Stimulated activated CD8-positive, alpha-beta memory T cell treated with anti-CD3 and anti-CD28 coated beads, Interleukin-12 subunit alpha, Interleukin-12 subunit beta, amount 100 ng/mL, for 24 hours (primary cell): ENCODE data around the gene MBD3.

Experiments used
- DNase-seq: peaks from one replicate; pipeline ENCODE4 v3.0.0-alpha.2; 2020; ENCODE audit errors: extremely low read depth

Gene MBD3

DNA sequence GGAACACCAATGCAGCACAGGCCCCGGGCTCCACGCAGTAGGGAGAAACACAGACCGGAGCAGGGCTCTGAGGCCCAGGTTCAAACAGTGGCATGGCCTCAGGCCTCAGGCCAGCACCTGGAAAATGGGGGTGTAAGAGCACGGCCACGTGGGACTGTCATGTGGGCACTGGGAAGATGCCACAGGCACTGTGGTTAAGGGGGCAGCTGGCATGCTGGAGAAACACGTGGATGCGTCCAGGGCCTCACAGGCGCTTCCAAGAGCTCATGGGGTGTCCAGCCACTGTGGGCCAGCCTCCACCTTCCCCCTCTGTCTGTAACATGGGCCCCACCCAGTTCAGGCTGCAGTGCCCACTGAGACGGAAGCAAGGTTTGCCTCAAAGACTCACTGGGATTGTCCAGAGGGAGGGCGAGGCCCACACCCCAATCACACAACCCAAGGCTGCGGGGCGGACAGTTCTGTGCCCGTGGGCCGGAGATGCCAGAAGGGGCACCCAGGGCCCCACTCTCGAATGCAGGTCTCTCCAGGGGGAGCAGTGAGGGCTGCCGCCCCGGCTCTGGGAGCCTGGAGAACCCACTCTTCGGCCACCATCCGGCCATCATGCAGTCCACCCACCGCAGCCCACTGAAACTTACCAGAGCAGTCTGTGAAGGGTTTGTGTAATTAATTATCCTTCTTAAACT lies 6.3 kb upstream of the MBD3 start:
- no peak for DNase-seq

DNA sequence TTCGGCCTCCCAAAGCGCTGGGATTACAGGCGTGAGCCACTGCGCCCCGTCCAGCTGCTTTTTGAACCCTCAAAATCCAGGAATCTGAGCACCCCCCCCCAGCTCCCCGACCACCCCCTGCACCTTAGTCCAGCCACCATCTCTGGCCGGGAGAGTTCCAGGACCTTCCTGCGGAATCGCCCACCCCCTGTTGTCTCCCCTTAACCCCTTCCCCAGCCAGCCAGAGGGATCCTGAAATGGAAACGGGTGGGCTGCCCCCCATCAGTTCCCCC lies 772 bp upstream of the MBD3 start:
- no peak for DNase-seq

DNA sequence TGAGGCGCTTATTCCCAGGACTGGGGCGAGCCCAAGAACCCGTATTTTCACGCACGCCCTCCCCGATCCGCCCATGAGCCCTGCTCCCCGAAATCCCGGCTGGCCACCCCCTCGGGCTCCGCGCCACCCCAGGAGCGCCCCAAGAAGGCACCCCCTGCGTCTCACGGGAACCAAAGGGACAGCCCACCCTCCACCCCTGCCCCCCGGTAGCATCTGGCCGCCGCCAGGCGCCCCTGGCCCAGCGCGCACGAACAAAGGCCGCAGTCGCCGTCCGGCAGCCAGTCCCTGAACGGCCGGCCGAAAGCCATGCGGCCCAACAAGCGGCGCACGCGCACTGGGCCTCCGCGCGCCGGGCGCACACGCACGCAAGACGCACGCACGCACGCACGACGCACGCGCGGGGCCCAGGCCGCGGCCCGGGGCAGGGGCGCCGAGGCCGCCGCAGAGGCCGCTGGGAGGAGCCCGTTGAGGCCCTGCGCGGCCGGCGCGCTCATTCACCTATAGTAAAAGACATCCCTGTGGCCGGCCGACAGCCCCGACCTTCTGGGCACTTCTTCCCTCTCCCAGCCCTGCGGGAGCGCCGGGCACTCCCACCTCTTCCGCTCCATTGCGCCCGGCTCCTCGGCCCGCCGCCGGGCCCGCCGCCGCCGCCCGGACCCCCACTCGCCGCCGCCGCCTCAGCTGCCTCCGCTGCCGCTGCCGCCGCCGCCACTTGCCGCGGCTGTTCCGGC lies 476 bp downstream of the MBD3 start:
- DNase-seq = peak; percentile 60

DNA sequence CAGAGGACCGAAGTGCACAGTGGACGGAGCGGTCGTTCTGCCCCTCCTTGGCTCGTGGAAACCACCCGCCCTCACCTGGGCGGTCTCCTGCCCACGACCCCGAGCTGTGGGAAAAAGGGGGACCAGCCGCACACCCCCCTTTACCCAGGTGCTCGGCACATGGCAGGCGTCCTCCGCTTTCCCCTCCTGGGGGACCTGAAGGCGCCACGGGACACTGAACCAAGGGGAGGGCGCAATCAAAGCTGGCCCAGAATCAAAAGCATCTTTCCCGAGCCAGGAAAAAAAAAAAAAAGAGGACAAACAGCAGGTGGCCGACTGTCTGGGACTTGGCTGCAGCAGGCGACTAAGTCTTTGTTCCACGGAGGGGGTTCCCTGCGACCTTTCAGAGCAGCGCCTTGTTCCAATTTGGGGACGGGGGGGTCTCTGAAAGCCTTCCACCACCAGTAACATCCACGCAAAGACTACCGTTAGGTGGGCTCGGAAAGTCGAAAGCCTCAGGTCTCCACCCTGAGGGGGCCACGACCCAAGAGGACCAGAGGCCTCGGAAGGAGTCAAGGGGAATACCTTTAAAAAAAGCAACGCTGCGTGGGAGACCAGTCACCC lies 1.1 kb downstream of the MBD3 start:
- DNase-seq = no peak

DNA sequence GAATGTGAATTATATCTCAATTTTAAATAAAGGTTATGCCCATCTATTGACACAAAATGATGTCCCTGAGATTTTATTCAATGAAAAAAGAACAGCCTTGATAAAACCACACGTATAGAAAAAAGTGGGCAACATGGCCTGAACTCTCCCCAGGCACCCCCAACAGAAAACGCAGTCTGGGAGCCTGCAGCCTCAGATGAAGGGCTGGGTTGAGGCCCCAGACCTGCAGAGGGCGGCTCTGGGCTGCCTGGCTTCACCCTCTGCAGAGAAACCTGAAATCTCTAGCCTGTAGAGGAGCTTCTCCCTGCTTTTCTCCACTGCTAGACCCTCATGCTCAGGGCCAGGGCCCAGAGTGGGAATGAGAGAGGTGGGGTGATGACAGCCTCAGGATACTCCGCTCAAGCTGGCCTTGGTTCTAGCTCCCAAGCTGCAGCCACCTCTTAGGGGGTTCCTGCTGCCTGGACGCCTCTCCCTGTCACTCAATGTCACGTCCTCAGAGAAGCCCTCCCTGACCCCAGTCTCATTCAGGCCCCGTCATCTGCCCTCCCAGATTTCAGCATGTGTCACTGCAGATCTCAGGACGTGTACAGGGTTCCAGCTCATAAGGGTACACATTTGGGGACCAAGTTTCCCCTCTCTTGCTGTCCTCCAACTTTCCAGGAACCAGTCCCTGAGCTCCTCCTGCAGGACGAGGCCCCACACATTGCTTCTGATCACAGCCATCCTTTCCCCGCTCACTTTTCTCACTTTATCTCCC lies 1.8 kb downstream of the MBD3 start:
- no peak for DNase-seq

DNA sequence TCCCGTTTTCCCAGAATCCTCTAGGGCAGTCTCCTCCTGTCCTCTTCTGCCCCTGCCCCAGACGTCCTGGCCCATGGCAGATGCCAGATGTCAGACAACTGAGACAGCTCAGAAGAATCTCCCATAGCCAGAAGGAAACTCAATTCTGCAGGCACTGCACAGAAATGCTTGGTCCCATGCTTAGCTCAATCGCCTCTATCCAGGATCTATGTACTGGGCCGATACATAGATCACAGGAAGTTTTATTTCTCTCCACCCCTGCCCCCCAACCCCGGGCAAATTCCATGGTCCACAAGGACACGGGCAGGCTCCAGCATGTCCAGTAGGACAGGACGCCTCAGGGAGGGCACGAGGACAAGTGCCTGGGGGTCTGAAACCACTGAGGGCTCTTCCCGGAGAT lies 4.8 kb downstream of the MBD3 start:
- no peak for DNase-seq

DNA sequence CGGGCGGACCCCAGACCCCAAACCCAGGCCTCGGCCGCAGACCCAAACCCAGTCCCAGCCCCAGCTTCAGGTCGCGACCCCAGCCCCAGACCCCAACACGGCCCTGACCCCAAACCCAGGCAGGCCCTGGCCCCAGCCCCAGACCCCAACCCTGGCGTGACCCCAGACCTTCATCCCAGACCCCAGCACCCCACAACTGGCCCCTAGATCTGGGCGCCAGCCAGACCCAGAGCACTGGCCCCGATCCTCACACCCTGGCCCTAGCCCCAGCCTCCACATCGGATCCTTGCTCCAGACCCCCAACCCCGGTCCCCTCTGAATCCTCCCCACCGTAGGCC lies 7.5 kb downstream of the MBD3 start:
- no peak for DNase-seq

DNA sequence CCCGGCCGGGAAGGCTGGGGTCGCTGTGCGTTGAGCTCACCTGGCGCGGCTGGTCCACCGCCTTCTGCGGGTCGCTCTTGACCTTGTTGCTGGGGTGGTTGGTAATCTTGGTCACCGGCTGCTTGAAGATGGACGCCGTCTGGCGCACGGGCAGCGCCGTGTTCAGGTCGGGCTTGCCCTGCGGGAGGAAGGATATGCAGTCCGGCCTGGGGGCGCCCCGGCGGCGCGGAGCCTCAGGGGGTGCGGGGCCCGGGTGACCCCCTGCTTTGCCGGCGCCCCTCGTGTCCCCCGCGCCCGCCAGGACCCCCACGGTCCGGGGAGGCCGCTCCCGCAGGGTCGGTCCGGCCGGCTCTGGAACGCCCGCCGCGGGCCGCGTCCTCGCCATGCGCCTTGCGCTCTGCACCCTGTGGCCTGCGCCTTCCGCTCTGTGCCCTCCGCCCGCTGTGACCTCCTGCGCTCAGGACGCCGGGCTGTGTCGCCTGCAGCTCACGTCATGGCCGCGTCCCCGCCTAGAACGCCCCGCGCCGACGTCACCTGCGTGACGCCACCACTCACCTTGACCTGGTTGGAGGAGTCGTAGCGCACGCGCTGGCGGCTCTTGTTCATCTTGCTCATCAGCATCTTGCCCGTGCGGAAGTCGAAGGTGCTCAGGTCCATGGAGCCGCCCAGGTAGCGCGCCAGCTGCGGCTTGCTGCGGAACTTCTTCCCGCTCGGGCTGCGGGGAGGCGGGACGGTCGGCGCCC lies 8.0 kb downstream of the MBD3 start:
- DNase-seq = no peak

DNA sequence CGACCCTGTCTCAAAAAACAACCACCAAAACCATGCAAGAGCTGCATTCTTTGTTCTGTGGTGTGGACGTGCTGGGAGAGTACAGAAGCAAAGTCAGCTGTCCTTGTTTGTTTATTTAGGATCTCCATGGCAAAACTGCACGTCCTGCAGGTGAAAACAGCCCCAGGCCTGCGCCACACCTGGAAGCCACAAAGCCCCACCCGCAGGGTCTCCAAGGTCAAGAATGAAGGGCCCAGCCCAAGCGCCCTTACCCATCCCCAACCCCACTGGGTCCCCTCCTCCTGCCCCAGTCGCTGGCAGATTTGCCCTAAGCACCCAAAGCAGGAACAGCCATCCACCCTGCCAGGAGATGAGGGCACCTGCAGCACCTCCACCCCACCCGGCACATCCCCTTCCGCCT lies 10.5 kb downstream of the MBD3 start:
- no peak for DNase-seq

DNA sequence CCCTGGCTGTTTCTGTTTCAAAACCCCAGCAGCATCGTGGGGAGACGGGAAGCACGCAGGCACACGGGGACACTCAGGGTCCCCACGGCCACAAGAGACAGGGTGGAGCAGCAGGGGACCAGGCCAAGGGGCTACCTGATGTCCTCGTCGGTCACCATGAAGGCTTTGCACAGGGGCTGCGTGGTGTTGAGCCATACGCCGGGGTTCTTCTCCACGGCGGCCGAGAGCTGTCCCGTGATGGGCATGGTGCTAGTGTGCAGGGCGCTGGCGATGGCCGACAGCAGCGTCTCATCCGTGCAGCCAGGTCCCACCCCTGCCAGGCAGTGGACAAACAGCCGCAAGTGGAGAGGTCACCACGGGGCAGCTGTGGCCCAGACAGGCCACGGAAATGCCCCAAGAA lies 11.7 kb downstream of the MBD3 start:
- DNase-seq = no peak

DNA sequence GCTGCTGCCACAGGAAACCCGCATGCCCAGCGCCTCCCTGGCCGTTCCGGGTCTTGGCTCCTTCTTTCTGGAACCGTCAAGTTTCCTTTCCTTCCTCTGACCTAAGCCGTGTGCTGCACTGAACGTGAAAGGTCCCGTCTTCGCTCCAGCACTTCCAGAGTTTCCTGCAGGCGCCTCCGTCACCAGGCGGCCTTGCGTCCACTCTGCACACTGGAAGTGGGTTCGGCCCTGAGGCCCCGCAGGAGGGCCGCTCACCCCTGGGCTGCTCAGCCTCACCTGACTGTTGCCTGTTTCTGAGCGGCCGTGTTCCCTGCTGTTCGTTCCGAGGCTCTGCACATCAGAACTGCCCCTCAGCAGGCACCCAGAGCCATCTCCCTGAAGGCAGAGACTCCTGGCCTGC lies 12.3 kb downstream of the MBD3 start:
- no peak for DNase-seq

DNA sequence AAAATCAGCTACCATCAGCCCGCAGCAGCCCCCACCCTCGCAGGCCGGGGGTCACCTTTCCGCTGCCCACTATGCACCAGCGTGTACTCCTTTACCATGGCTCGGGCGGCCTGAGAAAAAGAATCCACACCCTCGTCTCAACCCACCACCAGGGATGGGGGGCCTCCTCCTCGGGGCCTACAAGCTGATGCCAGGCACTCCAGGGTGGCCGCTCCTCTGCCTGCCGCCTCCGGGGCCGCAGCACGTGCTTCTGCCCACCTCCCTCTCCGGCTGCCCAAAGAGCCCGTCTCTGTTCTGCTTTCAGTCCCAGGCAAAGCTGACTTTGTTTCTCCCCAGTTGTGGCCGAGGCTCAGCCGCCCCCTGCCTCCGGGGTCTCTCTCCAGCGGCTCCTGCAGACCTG lies 13.4 kb downstream of the MBD3 start:
- no peak for DNase-seq

DNA sequence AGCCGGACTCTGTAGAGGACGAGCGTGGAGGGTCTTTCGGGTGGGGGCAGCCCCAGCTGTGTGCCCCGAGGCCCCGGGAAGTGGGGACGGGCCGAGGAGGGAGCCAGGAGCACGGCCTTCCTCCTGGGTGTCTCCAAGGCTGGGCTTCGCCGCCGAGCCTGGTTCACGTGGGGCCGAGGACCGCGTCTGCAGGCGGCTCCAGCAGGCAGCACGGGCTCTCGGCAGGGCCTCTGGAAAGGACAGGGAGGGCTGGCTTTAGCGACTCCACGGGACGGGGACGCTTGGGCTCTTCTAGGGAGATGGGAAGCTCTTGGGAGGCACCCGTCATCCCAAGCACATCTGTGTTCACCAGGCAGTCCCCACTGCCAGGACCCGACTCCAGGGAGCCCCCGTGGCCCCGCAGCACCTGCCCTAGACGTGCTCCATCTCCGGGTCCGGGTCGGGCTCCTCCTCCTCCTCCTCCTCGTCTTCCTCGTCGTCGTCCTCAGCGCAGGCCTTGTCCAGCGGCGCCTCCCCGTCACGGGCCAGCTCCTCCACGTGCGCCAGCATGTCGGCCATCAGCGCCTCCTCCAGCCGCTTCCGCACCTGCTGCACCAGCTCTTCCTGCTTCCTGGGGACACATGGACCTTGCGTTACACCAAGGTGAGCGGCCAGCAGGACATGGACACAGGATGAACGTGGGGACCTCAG lies 14.6 kb downstream of the MBD3 start:
- no peak for DNase-seq

DNA sequence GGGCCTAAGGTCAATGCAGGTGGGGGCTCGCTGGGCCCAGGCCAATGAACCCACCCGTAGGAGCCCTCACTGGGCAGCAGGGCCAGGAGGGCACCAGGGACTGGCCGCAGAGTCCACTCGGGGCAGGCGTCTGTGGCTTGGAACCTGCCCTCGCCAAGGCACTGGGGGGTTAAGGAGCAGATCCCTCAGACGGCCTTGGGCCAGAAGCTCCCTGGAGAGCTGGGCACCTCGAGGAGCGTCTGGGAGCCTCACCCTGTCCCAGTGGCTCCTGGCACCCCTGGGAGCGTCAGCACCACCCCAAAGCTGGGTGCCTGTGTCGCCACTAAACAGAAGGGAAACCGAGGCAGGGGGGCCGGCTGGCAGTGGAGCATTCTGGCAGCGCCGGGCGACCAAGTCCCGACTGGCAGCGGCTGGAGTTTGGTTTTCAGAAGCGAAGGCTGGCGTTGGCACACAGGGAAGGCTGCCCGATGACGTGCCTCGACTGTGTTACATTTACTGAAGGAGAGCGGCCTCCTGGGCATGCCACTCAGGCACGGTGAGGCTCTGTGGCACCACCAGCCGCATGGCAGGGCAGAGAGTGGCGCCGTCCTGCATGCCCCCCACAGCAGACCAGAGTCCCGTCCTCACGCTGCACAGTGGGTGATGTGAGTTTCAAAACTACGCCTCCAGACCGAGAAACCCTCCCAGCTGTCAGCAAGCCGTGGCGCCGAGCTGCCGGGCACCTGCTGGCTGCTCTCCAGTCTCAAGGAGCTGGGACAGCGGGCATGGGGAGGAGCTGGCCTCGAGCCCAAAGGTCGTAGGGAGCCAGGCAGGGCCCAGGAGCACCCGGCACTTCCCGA lies 15.4 kb downstream of the MBD3 start:
- DNase-seq = no peak

DNA sequence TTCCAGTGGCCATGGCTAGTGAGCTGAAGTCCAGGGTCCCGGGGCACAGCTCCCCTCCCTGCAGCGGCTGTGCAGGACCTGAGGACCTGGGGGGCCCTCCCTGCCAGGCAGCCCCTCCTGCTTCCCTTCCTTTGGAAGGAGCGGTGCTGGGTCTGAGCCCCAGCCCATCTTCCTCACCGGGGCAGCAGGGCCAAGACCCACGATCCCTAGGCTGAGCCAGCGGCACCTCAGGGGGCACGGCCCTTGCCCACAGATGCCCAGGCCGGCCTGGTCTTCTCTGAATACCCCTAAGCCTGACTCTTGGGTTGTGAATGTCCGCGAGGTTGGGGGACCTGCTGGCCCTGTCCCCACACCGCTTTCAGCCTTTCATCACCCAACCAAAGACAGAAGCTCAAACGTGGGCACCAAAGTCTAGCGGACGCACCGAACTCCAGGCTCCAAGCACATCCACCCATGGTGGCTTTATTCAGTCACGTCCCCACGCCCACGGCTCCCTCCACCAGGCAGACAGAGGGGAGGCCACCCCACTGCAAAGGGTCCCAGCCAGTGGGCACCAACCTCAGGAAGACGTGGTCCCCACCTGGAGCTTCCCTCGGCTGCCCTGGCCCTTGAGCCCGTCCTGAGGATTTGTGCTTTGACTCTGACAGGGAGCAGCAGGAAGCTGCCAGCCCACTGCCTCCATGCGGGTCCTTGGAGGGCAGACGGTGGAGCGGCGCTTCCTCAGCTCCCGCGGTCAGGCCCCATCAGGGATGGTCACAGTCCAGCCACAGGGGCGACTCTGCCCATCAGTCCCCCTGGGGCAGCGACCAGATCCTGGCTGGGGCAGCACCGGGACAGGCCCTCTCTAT lies 16.2 kb downstream of the MBD3 start:
- DNase-seq = no peak

DNA sequence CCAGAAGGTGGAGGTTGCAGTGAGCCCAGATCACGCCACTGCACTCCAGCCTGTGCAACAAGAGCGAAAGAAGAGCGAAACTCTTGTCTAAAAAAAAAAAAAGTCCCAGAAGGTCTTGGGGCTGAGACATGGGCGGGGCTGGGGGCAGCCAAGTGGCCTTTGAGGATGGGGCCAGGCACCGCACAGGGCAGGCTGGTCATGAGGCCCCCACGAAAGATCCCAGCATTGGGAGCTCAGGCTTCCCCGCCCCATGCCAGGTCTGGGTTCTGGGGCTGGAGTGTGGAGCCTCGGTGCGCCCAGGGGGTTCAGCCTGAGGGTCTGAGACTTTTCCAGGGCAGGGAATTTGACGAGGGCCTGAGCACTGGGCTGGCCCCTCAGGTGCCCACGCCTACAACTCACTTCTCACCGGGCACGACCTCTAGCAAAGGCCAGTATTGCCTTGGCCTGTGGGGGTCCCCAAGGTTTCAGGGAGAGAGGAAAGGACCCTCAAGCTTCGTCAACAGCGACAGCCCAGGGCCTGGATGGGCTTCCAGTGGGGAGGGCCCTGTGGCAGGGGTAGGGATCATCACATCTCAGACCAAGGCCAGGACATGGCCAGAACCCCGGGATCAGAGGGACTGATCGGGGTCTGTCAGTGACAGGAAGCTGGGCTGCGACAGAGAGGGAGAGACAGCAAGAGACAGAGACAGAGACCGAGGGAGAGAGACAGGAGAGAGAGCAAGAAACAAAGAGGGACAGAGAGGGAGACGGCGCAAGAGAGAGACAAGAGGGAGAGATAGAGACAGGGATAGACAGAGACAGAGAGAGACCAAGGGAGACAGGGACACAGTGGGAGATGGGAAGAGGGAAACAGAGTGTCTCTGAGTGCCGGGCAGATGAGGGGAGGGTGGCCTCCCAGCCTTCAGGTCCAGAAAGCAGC lies 17.1 kb downstream of the MBD3 start:
- no peak for DNase-seq

DNA sequence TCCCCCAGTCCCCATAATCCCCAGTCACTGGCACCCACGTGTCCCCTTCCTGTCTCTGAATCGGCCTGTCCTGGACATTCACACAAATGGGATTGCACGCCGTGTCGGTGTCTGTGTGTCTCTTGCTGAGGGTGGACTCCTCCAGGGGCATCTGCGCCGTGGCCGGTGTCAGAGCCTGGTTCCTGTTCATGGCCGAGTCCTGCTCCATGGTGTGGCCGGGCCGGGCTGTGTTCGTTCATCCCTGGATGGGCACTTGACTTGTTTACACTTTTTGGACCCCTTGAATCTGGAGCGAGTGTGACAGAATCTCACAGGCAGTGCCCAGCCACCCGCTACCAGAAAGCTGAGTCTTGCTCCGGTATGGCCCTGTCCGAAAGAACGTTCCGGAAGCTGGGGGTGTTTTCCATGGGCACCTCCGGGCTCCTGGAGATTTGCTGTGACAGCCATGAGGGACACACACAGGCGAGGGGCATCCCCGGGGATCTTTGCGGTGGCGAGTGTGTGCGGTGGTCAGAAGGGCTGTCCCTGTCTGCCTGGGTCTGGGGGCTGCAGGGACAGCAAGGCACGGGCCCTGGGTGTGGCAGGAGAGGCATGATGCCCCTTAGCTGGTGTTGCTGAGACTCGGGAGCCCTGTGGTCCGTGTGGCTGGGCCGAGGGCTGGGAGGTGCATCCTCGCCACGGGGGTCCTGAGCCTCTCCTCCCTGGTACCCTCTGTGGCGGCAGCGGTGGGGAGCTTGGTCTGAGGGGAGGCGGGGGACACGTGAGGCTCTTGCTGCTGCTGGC lies 18.1 kb downstream of the MBD3 start:
- DNase-seq = no peak

DNA sequence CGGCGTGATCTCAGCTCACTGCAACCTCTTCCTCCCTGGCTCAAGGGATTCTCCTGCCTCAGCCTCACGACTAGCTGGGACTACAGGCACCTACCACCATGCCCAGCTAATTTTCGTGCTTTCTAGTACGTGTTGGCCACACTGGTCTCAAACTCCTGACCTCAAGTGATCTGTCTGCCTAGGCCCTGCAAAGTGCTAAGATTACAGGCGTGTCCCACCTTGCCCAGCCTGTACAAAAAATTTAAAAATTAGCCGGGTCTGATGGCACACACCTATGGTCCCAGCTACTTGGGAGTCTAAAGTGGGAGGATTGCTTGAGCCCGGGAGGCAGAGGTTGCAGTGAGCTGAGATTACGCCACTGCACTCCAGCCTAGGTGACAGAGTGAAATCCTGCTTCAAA lies 19.9 kb downstream of the MBD3 start:
- no peak for DNase-seq
